Measurements from ENCODE around the gene SELE. TPM values are rescaled to one million over a fixed set of nuclear protein-coding genes. Genes with fewer than 3 reads are reported as not detected.

Gene SELE
- total and polyA plus RNA-seq, 9 donors: 0.58 to 16.9 (median 2.6) TPM

DNA sequence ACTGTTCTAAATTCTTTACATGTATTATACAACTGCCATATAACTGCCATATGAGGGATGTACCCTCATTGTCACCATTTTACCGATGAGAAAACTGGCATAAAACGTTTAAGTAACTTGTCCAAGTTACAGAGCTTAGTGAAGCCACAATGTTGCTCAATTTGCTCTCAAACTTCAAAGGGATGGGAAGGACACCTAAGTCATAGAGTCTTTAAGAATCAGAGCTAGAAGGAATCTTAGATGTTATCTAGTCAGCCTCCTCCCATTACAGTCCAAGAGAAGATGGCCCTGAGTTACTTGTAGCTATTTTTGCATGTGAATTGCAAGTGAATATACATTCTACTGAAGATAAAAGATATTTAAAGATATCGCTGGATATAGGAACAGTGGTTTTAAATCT, 54.2 kb downstream of the SELE start:
- H3K27me3 ChIP-seq: no peaks in the 10 kb centered on the region
- TF ChIP-seq, protein P1, sequence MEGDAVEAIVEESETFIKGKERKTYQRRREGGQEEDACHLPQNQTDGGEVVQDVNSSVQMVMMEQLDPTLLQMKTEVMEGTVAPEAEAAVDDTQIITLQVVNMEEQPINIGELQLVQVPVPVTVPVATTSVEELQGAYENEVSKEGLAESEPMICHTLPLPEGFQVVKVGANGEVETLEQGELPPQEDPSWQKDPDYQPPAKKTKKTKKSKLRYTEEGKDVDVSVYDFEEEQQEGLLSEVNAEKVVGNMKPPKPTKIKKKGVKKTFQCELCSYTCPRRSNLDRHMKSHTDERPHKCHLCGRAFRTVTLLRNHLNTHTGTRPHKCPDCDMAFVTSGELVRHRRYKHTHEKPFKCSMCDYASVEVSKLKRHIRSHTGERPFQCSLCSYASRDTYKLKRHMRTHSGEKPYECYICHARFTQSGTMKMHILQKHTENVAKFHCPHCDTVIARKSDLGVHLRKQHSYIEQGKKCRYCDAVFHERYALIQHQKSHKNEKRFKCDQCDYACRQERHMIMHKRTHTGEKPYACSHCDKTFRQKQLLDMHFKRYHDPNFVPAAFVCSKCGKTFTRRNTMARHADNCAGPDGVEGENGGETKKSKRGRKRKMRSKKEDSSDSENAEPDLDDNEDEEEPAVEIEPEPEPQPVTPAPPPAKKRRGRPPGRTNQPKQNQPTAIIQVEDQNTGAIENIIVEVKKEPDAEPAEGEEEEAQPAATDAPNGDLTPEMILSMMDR (IDR thresholded peaks at IDR 0.05): no peak
- no peak for TF ChIP-seq EP300 (IDR thresholded peaks at IDR 0.05)
- TF ChIP-seq POLR2A (IDR thresholded peaks at IDR 0.05): no peak
- no peaks in the 10 kb centered on the region for H3K36me3 ChIP-seq
- no peaks in the 10 kb centered on the region for H3K4me1 ChIP-seq (ENCODE audit: insufficient read depth)
- no peak overlapping the region for H3K4me3 ChIP-seq
- intact Hi-C loops (cut with DNase I): no loop called here
- no peak for DNase-seq
- WGBS, 3 donors: 75 to 83% (median 77%) methylated on average over 3 of the region's 3 CpGs
- H3K27ac ChIP-seq: no peak overlapping the region
- H3K9me3 ChIP-seq: no peaks in the 10 kb centered on the region

DNA sequence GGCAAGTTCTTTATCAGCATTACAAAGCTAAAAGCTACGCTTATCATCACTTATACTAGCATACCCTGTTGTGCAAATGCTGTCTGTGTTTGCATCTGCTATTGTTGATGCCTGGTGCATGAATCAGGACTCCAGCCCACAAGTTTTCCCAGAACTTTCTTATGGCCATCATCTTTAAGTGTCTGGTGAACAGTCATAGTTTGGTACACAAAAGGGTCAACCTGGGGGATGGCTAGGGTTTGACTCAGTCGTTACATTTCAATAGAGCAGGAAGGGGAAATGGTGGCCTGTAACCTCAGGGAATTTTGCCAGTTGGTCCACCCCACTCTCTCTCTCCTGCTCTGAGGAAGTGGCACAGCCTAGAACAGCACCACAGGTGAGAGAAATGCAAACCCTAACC, 57.9 kb downstream of the SELE start:
- no peaks in the 10 kb centered on the region for H3K27me3 ChIP-seq
- 29 to 39% (median 32%) methylated on average over 2 of the region's 2 CpGs for WGBS, 3 donors
- no peaks in the 10 kb centered on the region for H3K4me1 ChIP-seq (ENCODE audit: insufficient read depth)
- no peak overlapping the region for H3K27ac ChIP-seq
- TF ChIP-seq, protein P1 (IDR thresholded peaks at IDR 0.05): no peak
- TF ChIP-seq POLR2A (IDR thresholded peaks at IDR 0.05) (no peak), EP300 (IDR thresholded peaks at IDR 0.05) (no peak)
- intact Hi-C loops (cut with DNase I): no loop called here
- H3K4me3 ChIP-seq: no peak overlapping the region
- H3K9me3 ChIP-seq: no peaks in the 10 kb centered on the region
- H3K36me3 ChIP-seq: no peaks in the 10 kb centered on the region
- DNase-seq: no peak

Other genes with a start within 250 kb of the SELE start
- gene SLC19A2, start 248.1 kb downstream of the SELE start, total RNA-seq: 10 to 100 TPM in 6 of 7 donors, 1 to 10 TPM in 1; 9.1 to 28.6 (median 12.1) TPM
- gene SLC19A2, start 248.1 kb downstream of the SELE start, polyA plus RNA-seq: 1 to 10 TPM; 6.5 to 7.6 TPM
- 1 to 10 TPM in 1 of 7 donors, under 1 TPM in 4, not detected in 2; 0.05 to 3.3 (median 0.20) TPM for gene F5, start 147.6 kb downstream of the SELE start, total RNA-seq
- gene F5, start 147.6 kb downstream of the SELE start, polyA plus RNA-seq: under 1 TPM; 0.31 to 0.85 TPM
- gene SELP, start 104.0 kb downstream of the SELE start, total RNA-seq: 1 to 10 TPM in 6 of 7 donors, under 1 TPM in 1; 0.68 to 8.9 (median 4.0) TPM
- 10 to 100 TPM in 1 of 2 donors, 1 to 10 TPM in 1; 5.9 to 19.7 TPM for gene SELP, start 104.0 kb downstream of the SELE start, polyA plus RNA-seq
- 1 to 10 TPM in 4 of 7 donors, under 1 TPM in 3; 0.36 to 2.0 (median 1.2) TPM for gene SELL, start 22.5 kb downstream of the SELE start, total RNA-seq
- gene SELL, start 22.5 kb downstream of the SELE start, polyA plus RNA-seq: 10 to 100 TPM in 1 of 2 donors, under 1 TPM in 1; 0.42 to 11.0 TPM
- gene METTL18, start 60.8 kb upstream of the SELE start, total RNA-seq: 1 to 10 TPM; 4.0 to 9.3 (median 7.4) TPM
- 1 to 10 TPM; 7.8 to 9.5 TPM for gene METTL18, start 60.8 kb upstream of the SELE start, polyA plus RNA-seq
- 10 to 100 TPM in 4 of 7 donors, 1 to 10 TPM in 3; 6.3 to 15.3 (median 10.9) TPM for gene SCYL3, start 159.8 kb upstream of the SELE start, total RNA-seq
- 1 to 10 TPM; 6.9 to 7.3 TPM for gene SCYL3, start 159.8 kb upstream of the SELE start, polyA plus RNA-seq

Data from ovary (tissue), 9 donors.